GM12878 (cell line): ENCODE data around the gene PREX1. TPM values are rescaled to one million over a fixed set of nuclear protein-coding genes. Genes with fewer than 3 reads are reported as not detected.

Experiments used
- ATAC-seq: fragments of 200-7000 bp; cut with Tn5 transposase; 3 replicates; pipeline ENCODE4 v1.9.1; 2020; ENCODE audit warnings: mild to moderate bottlenecking, moderate library complexity
- BruUV-seq: library from RNA; stranded (reverse); fragments of 400-500 nt; replicated peaks from 2 replicates; lab custom pipeline; 2021; lab: Mats Ljungman, UMichigan
- CTCF ChIA-PET: fragments of 300-600 bp; sonication (Branson Sonifier 250); formaldehyde crosslinking; extraction: SDS; loops from one replicate; lab custom pipeline; 2021; ENCODE audit warnings: inconsistent platforms; lab: Yijun Ruan, JAX
- POLR2A ChIA-PET: fragments of 350-600 bp; formaldehyde crosslinking; extraction: SDS; loops from one replicate; lab custom pipeline; 2021; ENCODE audit warnings: inconsistent platforms; lab: Charles Lee
- RAD21 ChIA-PET: fragments of 300-600 bp; sonication (Branson Sonifier 250); formaldehyde crosslinking; loops from one replicate; lab custom pipeline; 2023; ENCODE audit warnings: antibody characterized with exemption; ENCODE audit not compliant: unreplicated experiment; lab: Charles Lee
- SMC1A ChIA-PET: fragments of 300-600 bp; sonication (Branson Sonifier 250); formaldehyde crosslinking; loops from one replicate; lab custom pipeline; 2023; ENCODE audit not compliant: unreplicated experiment, uncharacterized antibody; lab: Charles Lee
- DNase-seq: peaks from one replicate; pipeline ENCODE4 v3.0.0-alpha.2; 2011; ENCODE audit warnings: low read depth, low spot score
- FAIRE-seq: peaks from 3 replicates; lab custom pipeline; 2011; peaks lifted over from hg19 to GRCh38; lab: Jason Lieb, UNC
- H2AFZ ChIP-seq: 2 replicates; pipeline ENCODE4 v1.6.0; 2011; ENCODE audit warnings: low read depth, low read length, control low read depth; ENCODE audit not compliant: control insufficient read depth
- H3K27ac ChIP-seq: 2 replicates; pipeline ENCODE4 v1.5.1; 2011; ENCODE audit warnings: control low read depth; ENCODE audit not compliant: control insufficient read depth, insufficient read depth
- H3K27me3 ChIP-seq, 2 experiments: replicated peaks in 1 of 2; 2 replicates each; pipeline versions ENCODE4 v1.6.0 to v1.6.1; 2011; ENCODE audit warnings: low read length in 1 of 2; ENCODE audit not compliant: control insufficient read depth in 2 of 2, insufficient read depth in 2 of 2
- H3K36me3 ChIP-seq, 2 experiments: 2 replicates each; pipeline ENCODE4 v1.5.1; 2011; ENCODE audit warnings: low read length in 1 of 2; ENCODE audit not compliant: control insufficient read depth in 2 of 2, insufficient read depth in 2 of 2
- H3K4me1 ChIP-seq: 2 replicates; pipeline ENCODE4 v1.6.1; 2011; ENCODE audit warnings: mild to moderate bottlenecking, low read length, moderate library complexity, mixed read lengths; ENCODE audit not compliant: control insufficient read depth, insufficient read depth
- H3K4me2 ChIP-seq: 2 replicates; pipeline ENCODE4 v1.6.0; 2011; ENCODE audit warnings: control low read depth; ENCODE audit not compliant: control insufficient read depth, insufficient read depth
- H3K4me3 ChIP-seq: fragments of 200-600 bp; sonication (generic); 2 replicates; pipeline ENCODE4 v1.5.1; 2016
- H3K79me2 ChIP-seq: 2 replicates; pipeline ENCODE4 v1.6.0; 2011; ENCODE audit warnings: low read length; ENCODE audit not compliant: control insufficient read depth, insufficient read depth
- H3K9ac ChIP-seq: 2 replicates; pipeline ENCODE4 v1.8.0; 2011; ENCODE audit warnings: low read length, control low read depth, mixed read lengths; ENCODE audit not compliant: control insufficient read depth, insufficient read depth
- H3K9me3 ChIP-seq: replicated peaks from 3 replicates; pipeline ENCODE4 v1.5.1; 2011; ENCODE audit warnings: mild to moderate bottlenecking, low read length; ENCODE audit not compliant: control insufficient read depth, insufficient read depth
- H4K20me1 ChIP-seq: 2 replicates; pipeline ENCODE4 v1.6.0; 2011; ENCODE audit not compliant: control insufficient read depth, insufficient read depth
- CREB1 ChIP-seq: IDR thresholded peaks from 2 replicates; pipeline ENCODE4 v1.6.1; 2012; ENCODE audit warnings: low read depth, mild to moderate bottlenecking, inconsistent platforms
- CTCF ChIP-seq, 3 experiments: IDR thresholded peaks in 2 of 3; conservative IDR thresholded peaks in 1 of 3; 2 replicates each; pipeline ENCODE4 v1.5.1; 2011; ENCODE audit warnings: low read depth in 3 of 3, low read length in 3 of 3, mild to moderate bottlenecking in 3 of 3, control low read depth in 2 of 3, moderate library complexity in 2 of 3, inconsistent platforms in 1 of 3, mixed read lengths in 1 of 3; ENCODE audit not compliant: control insufficient read depth in 2 of 3, insufficient read depth in 1 of 3; ENCODE audit errors: extremely low read depth in 1 of 3
- DPF2 ChIP-seq: fragments of 450-650 bp; IDR thresholded peaks from 2 replicates; pipeline ENCODE4 v1.6.1; 2017; ENCODE audit warnings: mild to moderate bottlenecking
- IKZF1 ChIP-seq: fragments of 450-650 bp; conservative IDR thresholded peaks from 2 replicates; pipeline ENCODE4 v1.6.1; 2017; ENCODE audit warnings: antibody characterized with exemption, mild to moderate bottlenecking
- NFYA ChIP-seq: IDR thresholded peaks from 2 replicates; pipeline ENCODE4 v1.6.1; 2011; ENCODE audit warnings: low read depth, mild to moderate bottlenecking, low read length, improper control_type of control experiment, borderline replicate concordance
- POU2F2 ChIP-seq: IDR thresholded peaks from 3 replicates; pipeline ENCODE4 v1.6.1; 2011; ENCODE audit warnings: low read depth, mild to moderate bottlenecking, low read length, borderline replicate concordance
- RFX5 ChIP-seq: IDR thresholded peaks from 2 replicates; pipeline ENCODE4 v1.6.1; 2011; ENCODE audit warnings: low read depth, low read length, improper control_type of control experiment
- RUNX3 ChIP-seq: IDR thresholded peaks from 2 replicates; pipeline ENCODE4 v1.6.1; 2012; ENCODE audit warnings: low read length, inconsistent platforms
- TBL1XR1 ChIP-seq: IDR thresholded peaks from 2 replicates; pipeline ENCODE4 v1.6.1; 2012; ENCODE audit warnings: low read depth, low read length, improper control_type of control experiment
- TCF12 ChIP-seq: IDR thresholded peaks from 2 replicates; pipeline ENCODE4 v1.6.1; 2011; ENCODE audit warnings: low read depth, mild to moderate bottlenecking, low read length
- TCF3 ChIP-seq: IDR thresholded peaks from 2 replicates; pipeline ENCODE4 v1.6.1; 2012; ENCODE audit warnings: low read depth, mild to moderate bottlenecking, low read length, borderline replicate concordance; ENCODE audit not compliant: insufficient read depth
- ZZZ3 ChIP-seq: IDR thresholded peaks from 2 replicates; pipeline ENCODE4 v1.6.1; 2011; ENCODE audit warnings: low read depth; ENCODE audit not compliant: control insufficient read depth, insufficient read length
- WGBS: methylation state at CpG from one replicate; pipeline ENCODE4 v1.1.6; 2016; ENCODE audit warnings: low lambda C conversion rate; ENCODE audit not compliant: insufficient replicate concordance, insufficient coverage; ENCODE audit errors: missing lambda C conversion rate; 5-methylcytosine and 5-hydroxymethylcytosine counted together
- in situ Hi-C: fragments of 300-500 bp; cut with MboI; formaldehyde crosslinking; loops from 9 replicates; pipeline ENCODE4 v1.14.3; 2018; ENCODE audit warnings: mixed read lengths
- intact Hi-C: fragments of 100-400 bp; cut with micrococcal nuclease; formaldehyde crosslinking; loops from one replicate; pipeline ENCODE4 v1.14.2; 2022; ENCODE audit not compliant: unreplicated experiment
- polyA plus RNA-seq, 11 experiments: library from polyadenylated mRNA; depleted of rRNA in 4 of 11; unstranded in 6 of 11; stranded (reverse) in 5 of 11; fragments of >200 nt; fragmentation: Nextera tagmentation in 4 of 11; fragmentation: Illumina TruSeq in 1 of 11; extraction: Ambion mirVana in 4 of 11; extraction: Trizol in 1 of 11; gene quantifications; 1 replicate in 1 of 11; 2 replicates in 10 of 11; pipeline versions ENCODE4 v1.2.1 to v1.2.3, GENCODE V29; 2011 to 2016; ENCODE audit warnings: inconsistent platforms in 2 of 11, missing spikeins in 2 of 11, low read depth in 1 of 11
- total RNA-seq, 4 experiments: library from RNA; depleted of rRNA in 3 of 4; stranded (reverse); fragments of >200 nt in 3 of 4; fragmentation: Illumina TruSeq in 1 of 4; extraction: Trizol in 1 of 4; gene quantifications; 2 replicates each; pipeline versions ENCODE4 v1.2.1 to v1.2.3, GENCODE V29; 2013 to 2021
- TF ChIP-seq, protein P1 (sequence below): fragments of 450-650 bp; formaldehyde crosslinking; IDR thresholded peaks from 2 replicates; pipeline ENCODE4 v1.4.0; 2022; ENCODE audit warnings: mild to moderate bottlenecking, moderate library complexity
- TF ChIP-seq, protein P2 (sequence below): fragments of 450-650 bp; formaldehyde crosslinking; IDR thresholded peaks from 2 replicates; pipeline ENCODE4 v1.5.0; 2022; ENCODE audit warnings: mild to moderate bottlenecking, missing genetic modification characterization

PREX1 gene
- total and polyA plus RNA-seq, 10 of the 15 experiments (the other 5 are each of a cell fraction or from before 2014, with no cell fraction given) = 2.6 to 114 (median 38.9) TPM

GRCh38 chr20:48743807-48744206 is 84.0 kb downstream of the PREX1 start (continued):
- TF ChIP-seq, protein P1, sequence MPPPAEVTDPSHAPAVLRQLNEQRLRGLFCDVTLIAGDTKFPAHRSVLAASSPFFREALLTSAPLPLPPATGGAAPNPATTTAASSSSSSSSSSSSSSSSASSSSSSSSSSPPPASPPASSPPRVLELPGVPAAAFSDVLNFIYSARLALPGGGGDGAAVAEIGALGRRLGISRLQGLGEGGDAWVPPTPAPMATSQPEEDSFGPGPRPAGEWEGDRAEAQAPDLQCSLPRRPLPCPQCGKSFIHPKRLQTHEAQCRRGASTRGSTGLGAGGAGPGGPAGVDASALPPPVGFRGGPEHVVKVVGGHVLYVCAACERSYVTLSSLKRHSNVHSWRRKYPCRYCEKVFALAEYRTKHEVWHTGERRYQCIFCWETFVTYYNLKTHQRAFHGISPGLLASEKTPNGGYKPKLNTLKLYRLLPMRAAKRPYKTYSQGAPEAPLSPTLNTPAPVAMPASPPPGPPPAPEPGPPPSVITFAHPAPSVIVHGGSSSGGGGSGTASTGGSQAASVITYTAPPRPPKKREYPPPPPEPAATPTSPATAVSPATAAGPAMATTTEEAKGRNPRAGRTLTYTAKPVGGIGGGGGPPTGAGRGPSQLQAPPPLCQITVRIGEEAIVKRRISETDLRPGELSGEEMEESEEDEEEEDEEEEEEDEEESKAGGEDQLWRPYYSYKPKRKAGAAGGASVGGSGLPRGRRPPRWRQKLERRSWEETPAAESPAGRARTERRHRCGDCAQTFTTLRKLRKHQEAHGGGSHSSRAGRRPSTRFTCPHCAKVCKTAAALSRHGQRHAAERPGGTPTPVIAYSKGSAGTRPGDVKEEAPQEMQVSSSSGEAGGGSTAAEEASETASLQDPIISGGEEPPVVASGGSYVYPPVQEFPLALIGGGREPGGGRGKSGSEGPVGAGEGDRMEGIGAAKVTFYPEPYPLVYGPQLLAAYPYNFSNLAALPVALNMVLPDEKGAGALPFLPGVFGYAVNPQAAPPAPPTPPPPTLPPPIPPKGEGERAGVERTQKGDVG = no peak
- TF ChIP-seq, all 136 proteins: peak for 0

DNA sequence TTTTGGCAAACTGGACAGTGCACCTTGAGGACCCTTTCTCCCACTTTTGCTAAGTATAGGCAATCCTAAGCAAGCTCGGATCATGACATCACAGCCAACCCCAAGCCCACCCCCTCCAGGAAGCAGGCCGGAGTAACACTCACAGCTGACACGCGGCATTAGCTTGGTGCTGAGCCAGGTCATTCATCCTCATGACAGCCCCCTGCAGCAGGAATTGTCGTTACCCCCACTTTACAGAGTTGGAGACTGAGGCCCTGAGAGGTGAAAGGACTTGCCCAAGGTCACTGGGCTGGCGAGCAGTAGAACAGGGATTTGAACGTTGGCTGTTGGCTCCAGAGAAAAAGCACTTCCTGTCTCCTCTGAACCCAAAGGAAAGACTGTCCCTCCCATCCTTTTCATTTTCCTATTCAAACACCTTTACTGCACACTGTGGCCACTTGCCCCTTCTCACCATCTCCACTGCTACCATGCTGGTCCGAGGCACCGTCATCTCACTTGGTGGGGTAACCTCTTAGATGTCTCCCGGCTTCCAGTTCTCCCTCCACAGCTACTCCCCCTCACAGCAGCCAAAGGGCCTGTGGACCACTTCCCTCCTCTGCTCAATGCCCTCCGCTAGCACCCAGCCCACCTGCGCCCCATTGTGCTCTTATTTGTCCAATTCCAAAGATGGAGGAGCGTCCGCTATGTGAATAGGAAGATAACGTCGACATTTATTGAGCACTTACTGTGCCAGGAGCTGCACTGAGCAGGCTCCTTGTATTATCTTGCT is 84.7 kb downstream of the PREX1 start:
- ATAC-seq (no peak), DNase-seq (no peak), FAIRE-seq (no peak)
- intact Hi-C loops = no loop called here
- no peak overlapping the region for H3K4me3 ChIP-seq
- H3K9ac ChIP-seq = no peak overlapping the region
- ChIA-PET RAD21 (interaction anchor here (1.2 kb wide), 1 partner anchor 85 kb away, joined by 3 read pairs; no protein-coding TSS in a partner anchor), CTCF (no interaction called here), SMC1A (interaction anchor here (9.0 kb wide), 1 partner anchor 27 kb away, joined by 141 read pairs; no protein-coding TSS in a partner anchor), POLR2A (no interaction called here)
- H3K36me3 ChIP-seq = peaks cover 29 to 32% of the 10 kb centered on the region in 2 experiments
- no peaks in the 10 kb centered on the region for H3K27me3 ChIP-seq
- H3K4me2 ChIP-seq = no peak overlapping the region
- H3K27ac ChIP-seq = no peak overlapping the region
- no TSS peak for BruUV-seq
- peaks cover 20% of the 10 kb centered on the region for H3K79me2 ChIP-seq
- H3K4me1 ChIP-seq = peaks cover 49% of the 10 kb centered on the region
- H4K20me1 ChIP-seq = no peaks in the 10 kb centered on the region
- no peaks in the 10 kb centered on the region for H3K9me3 ChIP-seq
- in situ Hi-C loops = no loop called here
- no peak overlapping the region for H2AFZ ChIP-seq
- 94% methylated on average over 16 of the region's 16 CpGs for WGBS
- no peak for TF ChIP-seq ZZZ3
- TF ChIP-seq NFYA = no peak
- TF ChIP-seq, protein P2, sequence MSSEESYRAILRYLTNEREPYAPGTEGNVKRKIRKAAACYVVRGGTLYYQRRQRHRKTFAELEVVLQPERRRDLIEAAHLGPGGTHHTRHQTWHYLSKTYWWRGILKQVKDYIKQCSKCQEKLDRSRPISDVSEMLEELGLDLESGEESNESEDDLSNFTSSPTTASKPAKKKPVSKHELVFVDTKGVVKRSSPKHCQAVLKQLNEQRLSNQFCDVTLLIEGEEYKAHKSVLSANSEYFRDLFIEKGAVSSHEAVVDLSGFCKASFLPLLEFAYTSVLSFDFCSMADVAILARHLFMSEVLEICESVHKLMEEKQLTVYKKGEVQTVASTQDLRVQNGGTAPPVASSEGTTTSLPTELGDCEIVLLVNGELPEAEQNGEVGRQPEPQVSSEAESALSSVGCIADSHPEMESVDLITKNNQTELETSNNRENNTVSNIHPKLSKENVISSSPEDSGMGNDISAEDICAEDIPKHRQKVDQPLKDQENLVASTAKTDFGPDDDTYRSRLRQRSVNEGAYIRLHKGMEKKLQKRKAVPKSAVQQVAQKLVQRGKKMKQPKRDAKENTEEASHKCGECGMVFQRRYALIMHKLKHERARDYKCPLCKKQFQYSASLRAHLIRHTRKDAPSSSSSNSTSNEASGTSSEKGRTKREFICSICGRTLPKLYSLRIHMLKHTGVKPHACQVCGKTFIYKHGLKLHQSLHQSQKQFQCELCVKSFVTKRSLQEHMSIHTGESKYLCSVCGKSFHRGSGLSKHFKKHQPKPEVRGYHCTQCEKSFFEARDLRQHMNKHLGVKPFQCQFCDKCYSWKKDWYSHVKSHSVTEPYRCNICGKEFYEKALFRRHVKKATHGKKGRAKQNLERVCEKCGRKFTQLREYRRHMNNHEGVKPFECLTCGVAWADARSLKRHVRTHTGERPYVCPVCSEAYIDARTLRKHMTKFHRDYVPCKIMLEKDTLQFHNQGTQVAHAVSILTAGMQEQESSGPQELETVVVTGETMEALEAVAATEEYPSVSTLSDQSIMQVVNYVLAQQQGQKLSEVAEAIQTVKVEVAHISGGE (CRISPR knock-in tag) = no peak
- no peak for TF ChIP-seq TCF12
- no peak for TF ChIP-seq CTCF (IDR thresholded peaks at IDR 0.05 in 2 of 3, conservative IDR thresholded peaks at IDR 0.05 in 1 of 3; ENCODE audit: control insufficient read depth in 2 of 3, extremely low read depth in 1 of 3, insufficient read depth in 1 of 3, low read depth in 3 of 3, low read length in 3 of 3)
- no peak for TF ChIP-seq RFX5
- TF ChIP-seq DPF2 = no peak
- no peak for TF ChIP-seq TBL1XR1
- TF ChIP-seq RUNX3 = no peak
- no peak for TF ChIP-seq IKZF1
- no peak for TF ChIP-seq CREB1
- TF ChIP-seq POU2F2 = no peak
- no peak for TF ChIP-seq TCF3
